Lung microvascular endothelial cell (primary cell): ENCODE data around the gene HOXA5. TPM values are rescaled to one million over a fixed set of nuclear protein-coding genes. Genes with fewer than 3 reads are reported as not detected.

Experiments
- DNase-seq, 2 donors: peaks; one replicate each; pipeline versions ENCODE4 v3.0.0 to v3.0.0-alpha.2; 2010; ENCODE audit warnings: low read depth in 2 of 2
- total RNA-seq: library from RNA; depleted of rRNA; stranded (reverse); fragments of >200 nt; gene quantifications from 2 replicates; pipeline ENCODE4 v1.2.1, GENCODE V29; 2014

Gene HOXA5
- total RNA-seq, 1 donor from 2014 or later: 5.8 TPM

- DNase-seq: peak; percentile 42 to 74
These were observed 35.8 kb downstream of the HOXA5 start for GRCh38 chr7:27107391-27108381.

- no peak for DNase-seq
These were observed 36.6 kb downstream of the HOXA5 start for GRCh38 chr7:27106901-27107240.

- peak; percentile 69 to 72 for DNase-seq
These were observed 37.1 kb downstream of the HOXA5 start for GRCh38 chr7:27106181-27106900.

GRCh38 chr7:27105301-27106031, 38.0 kb downstream of the HOXA5 start:
- DNase-seq: no peak

- peak in 1 of 2 donors; percentile 53 for DNase-seq
These were observed 39.0 kb downstream of the HOXA5 start for GRCh38 chr7:27104341-27105058.

GRCh38 chr7:27103489-27104226, 39.8 kb downstream of the HOXA5 start:
- DNase-seq: peak; percentile 43 to 51

- DNase-seq: peak; percentile 78 to 88
These were observed 40.7 kb downstream of the HOXA5 start, which contains the start of gene HOXA2 for GRCh38 chr7:27102581-27103442. Gene HOXA2, minus strand, starts transcription at chr7:27102683. Its CDS starts 183 bp downstream, at chr7:27102500.

- DNase-seq: peak; percentile 43 to 51
These were observed 41.4 kb downstream of the HOXA5 start for GRCh38 chr7:27101957-27102580.

GRCh38 chr7:27101171-27101956, 42.1 kb downstream of the HOXA5 start:
- peak; percentile 76 to 81 for DNase-seq

GRCh38 chr7:27100694-27101170, 42.7 kb downstream of the HOXA5 start:
- peak; percentile 45 to 57 for DNase-seq

- DNase-seq: peak in 1 of 2 donors; percentile 12
These were observed 43.8 kb downstream of the HOXA5 start for GRCh38 chr7:27099453-27100370.

GRCh38 chr7:27098578-27099451, 44.7 kb downstream of the HOXA5 start:
- peak; percentile 75 to 76 for DNase-seq

GRCh38 chr7:27097686-27098577, 45.5 kb downstream of the HOXA5 start:
- peak; percentile 65 for DNase-seq

GRCh38 chr7:27096768-27097514, 46.5 kb downstream of the HOXA5 start:
- peak; percentile 61 to 74 for DNase-seq
